CD4-positive, alpha-beta T cell treated with Interleukin-6 at 100 ng/mL for 8 hours (primary cell): ENCODE measurements around the gene CDC42EP5.

Source experiments
- DNase-seq: peaks from one replicate; pipeline ENCODE4 v3.0.0-alpha.2; 2020; ENCODE audit warnings: mixed read lengths, low spot score

CDC42EP5 gene

DNA sequence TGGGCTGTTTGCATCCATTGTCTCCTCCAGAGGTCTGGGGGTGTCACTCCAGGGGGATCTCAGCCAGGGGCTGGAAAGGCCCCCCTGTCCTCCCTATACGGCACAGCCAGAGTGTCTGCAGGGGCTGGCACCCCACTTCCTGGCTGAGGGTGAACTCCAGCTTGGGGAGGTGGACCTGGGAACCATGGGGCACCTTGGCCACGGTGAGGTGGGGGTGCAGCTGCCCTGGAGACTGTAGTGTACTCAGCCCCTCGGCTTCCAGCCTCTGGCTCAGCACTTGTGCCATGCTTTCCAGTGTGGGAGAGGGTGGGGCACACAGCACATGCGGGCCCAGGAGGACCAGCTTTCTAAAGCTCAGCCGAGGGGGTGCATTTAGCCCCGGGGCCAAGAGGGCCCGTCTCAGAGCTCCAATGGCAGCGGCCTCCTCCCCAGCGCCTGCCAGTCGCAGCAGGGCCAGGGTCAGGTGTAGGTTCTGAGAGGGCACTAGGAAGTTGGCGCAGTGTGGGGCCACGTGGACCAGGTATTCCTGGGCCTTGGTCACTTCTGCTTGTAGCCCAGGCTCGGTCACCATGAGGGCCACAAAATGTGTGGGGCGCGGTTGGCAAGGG, 10.9 kb downstream of the CDC42EP5 start:
- DNase-seq, result no peak

DNA sequence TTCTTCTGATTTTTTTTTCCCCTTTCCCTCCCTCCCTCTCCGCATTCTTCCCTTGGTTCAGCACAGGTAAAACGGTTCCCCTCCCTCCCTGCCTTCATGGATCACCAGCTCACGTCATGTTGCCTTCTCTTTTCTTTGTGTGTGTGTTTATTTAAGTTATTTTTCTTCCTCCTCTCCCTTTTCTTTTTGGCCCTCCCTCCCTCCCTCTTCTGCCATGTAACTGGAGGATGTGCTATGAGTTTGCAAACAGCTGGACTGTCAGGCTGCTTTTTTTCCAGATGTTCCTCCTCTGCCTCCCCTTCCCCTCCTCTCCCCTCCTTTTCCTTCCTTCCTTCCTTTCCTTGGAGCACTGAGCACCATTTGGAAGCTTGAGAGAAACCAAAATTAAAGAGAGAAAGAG, 11.5 kb downstream of the CDC42EP5 start:
- DNase-seq, result no peak

DNA sequence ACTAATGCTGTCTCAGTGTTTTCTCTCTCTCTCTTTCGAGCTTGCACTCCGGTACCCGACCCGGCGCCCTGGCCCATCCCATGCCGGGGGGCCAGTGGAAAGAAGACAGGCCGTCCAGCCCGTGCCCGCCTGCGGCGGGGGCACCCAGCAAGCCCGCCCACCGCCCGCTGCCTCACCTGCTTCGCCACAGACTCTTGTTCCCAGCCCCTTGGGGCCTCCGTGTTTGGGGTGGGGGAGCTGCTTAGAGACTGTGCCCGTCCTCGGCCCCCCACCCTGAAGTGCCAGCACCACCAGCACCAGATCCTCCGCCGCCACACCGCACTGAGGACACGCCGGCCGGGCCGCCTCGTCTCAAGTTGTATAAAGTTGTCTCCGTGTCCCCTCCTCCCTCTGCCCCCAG, 11.9 kb downstream of the CDC42EP5 start:
- DNase-seq, result no peak

DNA sequence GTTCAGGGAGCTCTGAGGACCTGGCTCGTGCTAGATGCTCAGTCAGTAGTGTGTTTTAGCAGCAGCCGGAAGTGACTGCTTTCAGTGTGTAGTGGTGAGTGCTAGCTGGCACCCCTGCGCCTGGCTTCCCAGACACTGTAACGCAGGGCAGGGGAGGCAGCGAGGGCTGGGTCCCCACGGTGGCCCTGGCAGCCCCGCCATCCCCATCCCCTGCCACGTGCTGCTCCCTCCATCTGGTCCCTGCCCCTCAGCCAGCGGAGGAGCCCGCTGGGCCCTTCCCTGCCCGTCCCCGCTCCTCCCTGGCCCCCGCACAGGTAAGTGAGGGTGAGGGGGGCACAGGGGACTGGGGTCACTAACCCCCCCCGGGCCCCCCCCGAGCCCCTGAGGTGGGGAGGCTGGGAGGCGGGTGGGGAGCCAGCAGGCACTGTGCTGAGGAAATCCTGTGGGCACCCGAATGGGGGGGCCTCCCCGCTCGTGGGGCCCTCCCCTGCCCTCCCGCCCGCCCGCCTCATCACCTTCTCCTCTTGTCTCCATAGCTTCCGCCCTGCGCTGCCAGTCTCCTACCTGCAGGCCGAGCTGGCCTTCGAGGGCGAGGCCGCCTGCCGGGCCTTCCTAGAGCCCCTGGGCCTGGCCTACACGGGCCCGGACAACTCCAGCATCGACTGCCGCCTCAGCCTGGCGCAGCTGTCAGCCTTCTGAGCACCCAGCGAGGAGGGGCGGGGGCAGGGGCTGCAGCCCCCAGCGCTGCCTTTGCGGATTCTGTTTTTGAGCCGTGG, 12.7 kb downstream of the CDC42EP5 start:
- no peak for DNase-seq

DNA sequence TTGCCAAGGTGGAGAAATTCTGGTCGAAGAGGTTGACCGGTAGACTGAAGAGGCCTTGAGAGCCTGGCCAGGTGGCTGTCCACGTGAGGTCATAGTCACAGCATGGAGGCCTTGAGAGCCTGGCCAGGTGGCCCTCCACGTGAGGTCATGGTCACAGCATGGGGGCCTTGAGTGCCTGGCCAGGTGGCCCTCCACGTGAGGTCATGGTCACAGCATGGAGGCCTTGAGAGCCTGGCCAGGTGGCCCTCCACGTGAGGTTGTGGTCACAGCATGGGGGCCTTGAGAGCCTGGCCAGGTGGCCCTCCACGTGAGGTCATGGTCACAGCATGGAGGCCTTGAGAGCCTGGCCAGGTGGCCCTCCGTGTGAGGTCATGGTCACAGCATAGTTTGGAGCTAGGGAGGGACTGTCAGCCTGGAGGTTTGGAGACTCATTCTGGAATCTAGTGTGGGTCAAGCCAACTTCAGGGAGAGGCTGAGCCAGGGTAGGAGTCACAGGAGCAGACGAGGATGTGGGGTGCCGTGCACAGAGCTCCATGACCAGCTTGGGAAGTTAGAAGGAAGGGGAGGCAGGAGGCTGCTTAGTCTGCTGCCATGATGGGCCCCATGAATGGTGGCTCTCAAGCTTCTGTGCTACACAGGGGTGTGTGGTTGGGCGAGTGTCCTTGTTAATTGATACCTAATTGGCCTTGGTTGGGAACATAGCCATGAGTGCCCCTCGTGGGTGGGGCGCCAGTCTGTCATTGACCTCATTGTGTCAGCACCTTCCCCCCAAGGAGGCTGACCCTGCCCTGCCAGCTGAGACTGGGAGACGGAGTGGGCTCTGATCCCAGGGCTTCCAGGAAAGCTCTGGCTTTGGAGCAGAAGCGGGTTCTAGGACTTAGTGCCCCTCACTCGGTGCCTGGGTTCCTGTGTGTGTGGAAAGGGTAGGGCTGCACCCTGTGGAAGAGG, 13.5 kb downstream of the CDC42EP5 start:
- DNase-seq, result no peak

DNA sequence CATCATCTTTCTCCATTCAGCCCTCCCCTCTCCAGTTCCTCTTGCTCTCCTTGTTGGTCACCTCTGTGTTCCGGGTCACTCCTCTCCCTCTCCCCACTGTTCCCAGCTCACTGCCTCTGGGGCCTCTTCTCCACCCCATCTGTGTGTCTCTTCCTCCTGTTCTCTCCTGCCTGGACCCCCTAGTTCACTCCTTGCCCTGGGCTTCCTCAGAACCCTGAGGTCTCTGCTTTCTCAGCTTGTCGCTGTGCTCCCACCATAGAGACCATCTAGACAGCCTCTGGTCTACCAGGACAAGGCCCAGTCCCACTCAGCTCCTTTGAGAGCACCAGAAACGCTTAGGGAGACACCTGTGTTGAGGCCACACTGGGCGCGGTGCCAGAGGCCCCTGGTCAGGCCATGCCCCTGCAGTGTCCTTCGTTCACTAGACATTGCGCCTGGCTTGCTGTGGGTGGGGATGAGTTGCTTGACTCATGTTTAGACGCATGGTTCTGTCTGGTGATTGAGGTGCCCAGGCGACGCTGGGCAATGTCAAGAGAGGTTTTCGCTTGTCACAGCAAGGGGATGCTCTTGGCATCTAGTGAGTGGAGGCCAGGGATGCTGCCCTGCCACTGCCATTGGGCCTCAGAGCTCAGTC, 14.3 kb downstream of the CDC42EP5 start:
- no peak for DNase-seq

DNA sequence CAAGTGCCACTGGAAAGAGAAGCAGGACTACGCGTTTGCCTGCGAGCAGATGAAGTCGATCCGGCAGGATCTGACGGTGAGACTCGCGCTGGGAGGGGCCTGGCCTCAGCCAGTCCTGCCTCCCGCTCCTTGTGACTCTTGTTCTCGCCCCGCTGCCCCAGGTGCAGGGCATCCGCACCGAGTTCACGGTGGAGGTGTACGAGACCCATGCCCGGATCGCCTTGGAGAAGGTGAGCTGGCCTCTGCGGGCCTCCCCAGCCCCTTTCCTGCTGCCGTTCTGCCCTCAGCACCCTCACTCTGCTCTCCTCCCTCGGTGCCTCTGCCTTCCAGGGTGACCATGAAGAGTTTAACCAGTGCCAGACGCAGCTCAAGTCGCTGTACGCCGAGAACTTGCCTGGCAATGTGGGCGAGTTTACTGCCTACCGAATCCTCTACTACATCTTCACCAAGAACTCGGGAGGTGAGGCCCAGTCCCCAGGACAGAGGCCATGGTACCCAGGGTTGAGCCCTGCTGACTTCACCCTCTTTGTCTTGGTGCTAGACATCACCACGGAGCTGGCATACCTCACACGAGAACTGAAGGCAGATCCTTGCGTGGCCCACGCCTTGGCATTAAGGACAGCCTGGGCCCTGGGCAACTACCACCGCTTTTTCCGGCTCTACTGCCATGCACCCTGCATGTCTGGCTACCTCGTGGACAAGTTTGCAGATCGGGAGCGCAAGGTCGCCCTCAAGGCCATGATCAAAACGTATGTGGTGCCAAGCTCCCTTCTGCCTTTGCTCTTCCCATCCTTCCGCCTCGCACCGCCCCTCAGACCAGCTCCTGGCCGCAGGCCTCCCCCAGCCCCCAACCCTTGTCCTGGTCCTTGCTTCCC, 15.1 kb downstream of the CDC42EP5 start:
- no peak for DNase-seq

DNA sequence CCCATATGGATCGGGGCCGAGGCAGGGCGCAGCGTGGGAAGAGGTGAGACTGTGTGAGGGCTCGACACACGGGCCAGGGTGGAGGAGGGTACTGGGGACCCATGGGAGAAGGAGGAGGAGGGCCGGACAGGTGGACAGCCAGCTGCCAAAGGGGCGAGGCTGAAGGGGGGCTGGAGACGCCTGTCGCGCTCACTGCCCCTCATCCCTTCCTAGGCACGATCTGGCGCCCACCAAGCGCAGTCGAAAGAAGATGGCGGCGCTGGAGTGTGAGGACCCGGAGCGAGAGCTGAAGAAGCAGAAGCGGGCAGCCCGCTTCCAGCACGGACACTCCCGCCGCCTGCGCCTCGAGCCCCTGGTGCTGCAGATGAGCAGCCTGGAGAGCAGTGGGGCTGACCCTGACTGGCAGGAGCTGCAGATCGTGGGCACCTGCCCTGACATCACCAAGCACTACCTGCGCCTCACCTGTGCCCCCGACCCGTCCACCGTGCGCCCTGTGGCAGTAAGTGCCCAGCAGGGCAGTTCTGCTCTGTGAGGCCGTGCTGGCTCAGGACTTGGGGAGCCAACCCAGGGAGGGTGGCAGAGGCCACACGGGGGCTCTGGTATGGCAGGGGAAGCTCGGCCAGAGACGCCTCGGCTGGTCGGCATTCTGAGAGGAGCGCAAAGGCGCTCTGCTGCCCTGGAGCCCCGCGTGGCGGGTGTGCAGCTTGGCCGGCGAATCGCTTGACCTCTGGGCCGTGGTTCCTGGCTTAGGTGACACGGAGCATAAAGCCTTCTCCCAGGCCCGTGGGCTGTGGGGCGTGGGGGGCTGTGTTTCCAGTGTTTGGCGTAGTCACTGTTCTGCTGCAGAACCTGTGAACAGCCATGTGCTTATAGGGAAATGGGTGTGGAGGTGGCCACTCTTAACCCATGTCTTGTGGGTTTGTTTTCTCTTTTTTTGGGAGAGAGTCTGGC, 16.4 kb downstream of the CDC42EP5 start:
- no peak for DNase-seq

DNA sequence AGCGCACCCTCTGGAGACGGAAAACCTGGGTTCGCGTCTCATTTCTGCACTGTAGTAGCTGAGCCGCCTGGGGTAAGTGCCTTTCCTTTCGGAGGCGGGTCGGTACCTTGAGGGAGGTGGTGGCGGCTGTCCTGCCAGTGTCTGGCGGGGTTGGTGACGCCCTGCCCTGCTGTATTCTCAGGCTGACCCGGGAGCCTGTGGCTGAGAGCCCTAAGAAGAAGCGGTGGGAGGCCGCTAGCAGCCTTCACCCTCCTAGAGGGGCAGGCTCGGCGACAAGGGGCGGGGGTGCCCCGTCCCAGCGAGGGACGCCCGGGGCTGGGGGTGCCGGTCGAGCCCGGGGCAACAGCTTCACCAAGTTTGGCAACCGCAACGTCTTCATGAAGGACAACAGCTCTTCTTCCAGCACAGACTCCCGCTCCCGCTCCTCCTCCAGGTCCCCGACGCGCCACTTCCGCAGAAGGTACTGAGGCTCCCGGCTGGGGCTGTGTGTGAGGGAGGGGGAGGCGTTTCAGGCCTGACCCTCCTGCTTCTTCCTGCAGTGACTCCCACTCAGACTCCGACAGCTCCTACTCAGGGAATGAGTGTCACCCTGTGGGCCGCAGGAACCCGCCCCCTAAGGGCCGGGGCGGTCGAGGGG, 17.2 kb downstream of the CDC42EP5 start:
- DNase-seq, result no peak

DNA sequence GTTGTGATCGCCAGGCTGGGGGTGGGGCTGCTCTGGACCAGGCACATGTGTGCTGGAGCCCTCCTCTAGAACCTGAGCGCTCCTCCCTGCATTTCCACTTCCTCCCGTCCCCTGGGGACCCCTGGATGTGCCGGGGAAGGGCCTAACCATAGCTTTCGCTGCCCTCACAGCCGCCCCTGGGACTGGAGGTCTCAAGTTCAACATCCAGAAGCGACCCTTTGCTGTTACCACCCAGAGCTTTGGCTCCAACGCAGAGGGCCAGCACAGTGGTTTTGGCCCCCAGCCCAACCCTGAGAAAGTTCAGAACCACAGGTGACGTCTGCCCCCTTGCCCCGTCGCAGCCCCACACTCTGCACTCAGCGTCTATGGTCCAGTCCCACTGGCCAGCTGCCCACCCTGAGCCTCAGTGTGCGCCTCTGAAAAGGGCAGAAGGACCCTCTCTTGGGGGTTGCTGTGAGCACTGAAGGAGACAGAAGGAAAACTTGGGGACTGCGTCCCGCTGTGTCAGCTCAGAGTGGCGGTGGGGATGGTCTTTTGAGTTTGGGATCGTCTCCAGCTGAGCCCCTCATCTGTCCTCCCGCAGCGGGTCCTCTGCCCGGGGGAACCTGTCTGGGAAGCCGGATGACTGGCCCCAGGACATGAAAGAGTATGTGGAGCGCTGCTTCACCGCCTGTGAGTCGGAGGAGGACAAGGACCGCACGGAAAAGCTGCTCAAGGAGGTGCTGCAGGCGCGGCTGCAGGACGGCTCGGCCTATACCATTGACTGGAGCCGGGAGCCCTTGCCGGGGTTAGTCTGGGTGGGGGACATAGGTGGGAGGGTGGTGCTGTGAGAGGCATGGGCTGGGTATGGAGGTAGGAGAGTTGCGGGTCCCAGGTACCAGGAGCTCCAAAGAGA, 18.1 kb downstream of the CDC42EP5 start:
- DNase-seq, result no peak

DNA sequence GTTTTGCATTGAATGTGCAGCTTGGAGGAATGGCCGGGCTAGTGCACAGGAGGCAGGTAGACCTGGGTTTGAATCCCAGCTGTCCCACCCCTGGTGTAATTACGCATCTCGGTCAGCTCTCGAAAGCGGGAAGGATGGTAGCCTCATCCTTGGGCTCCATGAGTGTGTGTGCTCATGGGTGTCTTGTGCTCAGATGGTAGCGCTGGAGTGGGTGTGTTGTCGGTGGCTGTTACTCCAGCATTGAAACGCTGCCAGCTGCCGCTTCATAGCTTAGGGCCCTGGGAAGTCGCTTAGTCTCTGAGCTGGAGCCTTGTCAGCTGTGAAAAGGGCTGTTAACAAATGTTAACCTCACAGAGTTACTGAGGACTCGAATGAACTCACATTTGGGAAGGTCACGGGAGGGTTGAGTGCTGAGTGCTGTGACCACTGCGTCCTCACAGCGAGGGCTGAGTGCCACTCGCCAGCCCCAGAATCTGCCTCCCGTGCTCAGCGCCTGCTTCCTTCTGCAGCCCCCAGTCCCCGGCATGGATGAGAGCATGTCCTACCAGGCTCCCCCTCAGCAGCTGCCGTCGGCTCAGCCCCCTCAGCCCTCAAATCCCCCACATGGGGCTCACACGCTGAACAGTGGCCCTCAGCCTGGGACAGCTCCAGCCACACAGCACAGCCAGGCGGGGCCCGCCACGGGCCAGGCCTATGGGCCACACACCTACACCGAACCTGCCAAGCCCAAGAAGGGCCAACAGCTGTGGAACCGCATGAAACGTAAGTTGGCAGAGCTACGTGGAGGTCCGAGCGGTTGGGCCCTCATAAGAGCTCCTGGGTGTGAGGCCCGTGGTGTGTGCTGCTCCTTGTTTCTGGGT, 18.9 kb downstream of the CDC42EP5 start:
- DNase-seq, result no peak

DNA sequence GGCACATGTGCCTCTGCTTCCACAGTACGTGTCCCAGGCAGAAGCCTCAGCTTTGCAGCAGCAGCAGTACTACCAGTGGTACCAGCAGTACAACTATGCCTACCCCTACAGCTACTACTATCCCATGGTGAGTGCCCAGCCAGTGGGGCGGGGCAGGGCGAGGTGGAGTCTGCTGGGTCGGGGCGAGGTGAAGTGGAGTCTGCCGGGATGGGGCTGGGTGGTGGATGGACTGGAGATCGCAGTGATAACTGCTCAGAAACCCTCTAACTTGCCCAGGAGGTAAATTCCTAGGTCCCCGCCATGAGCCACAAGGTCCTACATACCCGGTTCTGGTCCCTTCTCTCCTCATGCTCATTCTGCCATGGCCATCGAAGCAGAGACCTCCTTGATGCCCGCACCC, 20.5 kb downstream of the CDC42EP5 start:
- DNase-seq, result no peak

DNA sequence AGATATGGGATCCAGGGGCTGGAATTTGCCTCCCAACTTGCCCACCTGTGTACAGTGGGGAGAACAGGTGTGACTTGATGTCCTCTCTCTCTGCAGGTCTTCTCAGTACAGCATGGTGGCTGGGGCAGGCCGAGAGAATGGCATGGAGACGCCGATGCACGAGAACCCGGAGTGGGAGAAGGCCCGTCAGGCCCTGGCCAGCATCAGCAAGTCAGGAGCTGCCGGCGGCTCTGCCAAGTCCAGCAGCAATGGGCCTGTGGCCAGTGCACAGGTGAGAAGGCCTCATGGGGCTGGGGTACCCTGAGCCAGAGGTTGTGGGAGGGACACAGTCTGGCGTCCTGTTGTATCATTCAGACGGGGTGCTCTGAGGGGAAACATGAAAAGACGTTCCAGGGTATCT, 21.1 kb downstream of the CDC42EP5 start:
- no peak for DNase-seq

DNA sequence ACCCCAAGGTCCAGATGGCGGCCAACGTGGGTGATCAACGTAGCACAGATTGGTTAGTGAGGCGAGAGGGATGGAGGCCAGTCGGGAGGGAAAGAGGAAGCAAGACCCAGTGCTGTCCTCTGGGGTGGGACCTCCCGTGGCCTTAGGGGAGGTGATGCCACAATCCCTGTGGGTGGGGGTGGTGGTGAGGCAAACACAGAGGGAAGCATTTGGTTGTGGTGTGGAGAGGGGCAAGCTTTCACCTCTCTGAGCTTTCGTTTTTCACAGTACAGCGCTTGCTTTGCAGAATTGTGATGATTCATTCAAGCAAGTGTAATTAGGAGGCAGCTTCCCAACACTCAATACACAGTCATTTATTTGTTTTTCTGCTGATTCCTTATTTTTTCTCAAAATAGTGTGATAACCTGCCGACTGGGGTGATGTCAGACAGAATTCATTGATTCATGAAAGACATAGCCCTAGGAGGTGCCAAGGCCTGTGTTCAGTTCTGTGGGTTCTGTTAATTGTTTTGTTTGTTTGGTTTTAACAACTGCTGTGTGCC, 21.7 kb downstream of the CDC42EP5 start:
- DNase-seq, result no peak

DNA sequence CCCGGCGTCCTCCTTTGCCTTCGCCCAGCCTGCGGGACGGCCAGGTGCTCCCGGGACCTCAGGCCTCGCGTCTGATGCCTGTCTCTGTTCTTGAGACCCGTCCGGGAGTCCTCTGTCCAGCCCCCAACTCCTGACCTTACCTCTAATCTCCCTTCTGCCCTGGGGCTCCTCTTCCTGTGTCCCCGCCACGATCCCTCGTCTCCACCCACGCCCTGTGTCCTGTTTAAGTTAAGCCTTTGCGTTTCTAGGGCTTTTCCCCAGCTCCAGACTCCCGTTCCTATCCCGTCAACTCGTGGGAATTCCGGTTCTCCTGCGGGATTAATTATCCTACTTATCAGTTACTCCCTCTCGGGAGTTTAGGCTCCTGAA, 23.4 kb downstream of the CDC42EP5 start:
- no peak for DNase-seq

DNA sequence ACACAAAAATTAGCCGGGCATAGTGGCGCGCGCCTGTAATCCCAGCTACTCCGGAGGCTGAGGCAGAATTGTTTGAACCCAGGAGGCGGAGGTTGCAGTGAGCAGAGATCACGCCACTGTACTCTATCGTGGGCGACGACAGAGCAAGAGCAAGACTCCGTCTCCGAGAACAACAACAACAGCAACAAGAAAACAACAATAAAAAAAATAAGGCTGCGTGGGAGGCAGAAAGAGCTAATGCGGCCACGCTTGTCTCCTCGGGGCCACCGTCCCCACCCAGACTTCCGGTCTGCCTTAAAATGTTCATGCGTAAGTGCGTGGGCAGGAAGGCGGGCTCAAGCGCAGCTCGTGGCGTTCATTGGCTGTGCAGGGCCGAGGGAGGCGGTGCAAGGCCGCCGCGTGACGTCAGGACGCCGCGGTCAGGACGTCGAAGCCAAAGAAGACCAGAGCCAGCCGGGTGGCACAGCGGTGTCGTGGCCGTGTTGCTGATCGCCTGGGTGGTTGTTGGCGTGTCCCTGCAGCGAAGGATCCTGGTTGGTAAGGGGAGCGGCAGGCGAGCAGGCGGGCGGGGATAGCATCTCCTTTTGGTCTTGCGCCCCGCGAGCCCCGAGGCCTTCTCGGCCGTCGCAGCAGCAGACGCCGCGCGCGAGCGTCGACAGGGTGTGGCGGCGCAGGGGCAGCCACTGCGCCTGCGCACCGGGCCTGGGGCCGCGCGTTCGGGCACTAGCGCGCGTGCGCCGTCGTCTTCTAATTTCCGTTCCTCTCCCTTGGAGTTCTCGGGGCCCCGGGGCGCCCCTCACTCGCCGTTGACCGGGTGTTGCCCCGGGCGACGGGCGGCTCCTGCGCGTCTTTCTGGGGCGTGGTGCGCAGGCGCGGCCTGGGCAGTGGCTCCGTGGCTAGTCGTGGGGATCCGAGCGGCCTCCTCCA, 24.1 kb downstream of the CDC42EP5 start, which contains the start of gene LENG8:
Gene LENG8, plus strand, starts transcription at position 426 of the 927 bp plus-strand sequence. CDS start 2,146 bp downstream, outside the sequence.
- DNase-seq, result peak; percentile 97
